HG03565 (cell line): Measurements from ENCODE around the gene RBM17.
"Not testable (repeated sequence)": the region's sequence is repeated elsewhere in the genome, so short reads cannot be mapped to it uniquely, and the experiment has no call there.

Experiments
- ATAC-seq: cut with Tn5 transposase; IDR thresholded peaks from one replicate; pipeline ENCODE4 v1.9.1; 2021; ENCODE audit warnings: mild to moderate bottlenecking, moderate library complexity; ENCODE audit not compliant: unreplicated experiment

The RBM17 gene

GRCh38 chr10:6055929-6056328, 32.9 kb upstream of the RBM17 start:
- no peak for ATAC-seq

GRCh38 chr10:6056411-6057135, 32.3 kb upstream of the RBM17 start:
- ATAC-seq: no peak

- ATAC-seq: peak; percentile 29
These were observed 30.0 kb upstream of the RBM17 start for GRCh38 chr10:6058682-6059475.

- ATAC-seq: no peak
These were observed 29.3 kb upstream of the RBM17 start for GRCh38 chr10:6059506-6059905.

GRCh38 chr10:6061056-6061455, 27.8 kb upstream of the RBM17 start:
- ATAC-seq: no peak

- ATAC-seq: no peak
These were observed 26.6 kb upstream of the RBM17 start, which contains the start of gene IL2RA for GRCh38 chr10:6062101-6062771. Gene IL2RA, minus strand, starts transcription at chr10:6062367. Its CDS starts 216 bp downstream, at chr10:6062151.

GRCh38 chr10:6064119-6064518, 24.7 kb upstream of the RBM17 start:
- no peak for ATAC-seq

GRCh38 chr10:6064726-6065125, 24.1 kb upstream of the RBM17 start:
- not testable (repeated sequence) for ATAC-seq

GRCh38 chr10:6065406-6065805, 23.4 kb upstream of the RBM17 start:
- no peak for ATAC-seq

- no peak for ATAC-seq
These were observed 23.0 kb upstream of the RBM17 start for GRCh38 chr10:6065835-6066234.

- no peak for ATAC-seq
These were observed 21.4 kb upstream of the RBM17 start for GRCh38 chr10:6067457-6067856.

- no peak for ATAC-seq
These were observed 20.8 kb upstream of the RBM17 start for GRCh38 chr10:6068006-6068405.

- ATAC-seq: no peak
These were observed 20.4 kb upstream of the RBM17 start for GRCh38 chr10:6068422-6068821.

GRCh38 chr10:6069081-6069931, 19.5 kb upstream of the RBM17 start:
- no peak for ATAC-seq

GRCh38 chr10:6070660-6071059, 18.2 kb upstream of the RBM17 start:
- no peak for ATAC-seq

GRCh38 chr10:6071181-6072175, 17.4 kb upstream of the RBM17 start:
- no peak for ATAC-seq

GRCh38 chr10:6072215-6072934, 16.5 kb upstream of the RBM17 start:
- peak; percentile 36 for ATAC-seq

- ATAC-seq: no peak
These were observed 14.1 kb upstream of the RBM17 start for GRCh38 chr10:6074489-6075301.
